Gastroesophageal sphincter (tissue), 3 donors: Measurements from ENCODE around the gene MACROD2.

Experiments
- CTCF ChIP-seq, 4 experiments: fragments of 200-600 bp in 2 of 4; fragments of 450-650 bp in 2 of 4; sonication (generic) in 1 of 4; IDR thresholded peaks; one replicate each; pipeline ENCODE4 v1.5.1; 2017 to 2019; ENCODE audit warnings: antibody characterized with exemption in 4 of 4, mild to moderate bottlenecking in 2 of 4, moderate library complexity in 2 of 4
- POLR2A ChIP-seq, 2 donors: fragments of 450-650 bp; IDR thresholded peaks; one replicate each; pipeline ENCODE4 v1.6.1; 2017; ENCODE audit warnings: antibody characterized with exemption in 2 of 2, mild to moderate bottlenecking in 2 of 2, moderate library complexity in 1 of 2
- POLR2AphosphoS5 ChIP-seq: sonication (generic); formaldehyde crosslinking; IDR thresholded peaks from one replicate; pipeline ENCODE4 v1.6.1; 2017; ENCODE audit warnings: antibody characterized with exemption

GRCh38 chr20:15862178-15862577, 1866.9 kb downstream of the MACROD2 start:
- TF ChIP-seq POLR2A (IDR thresholded peaks at IDR 0.05) (no peak), CTCF (IDR thresholded peaks at IDR 0.05) (no peak), POLR2AphosphoS5 (no peak)
